22Rv1 (cell line): ENCODE data around the gene IRF1.

Experiments
- CTCF ChIP-seq: fragments of 450-650 bp; IDR thresholded peaks from 2 replicates; pipeline ENCODE4 v1.5.1; 2017; ENCODE audit warnings: mild to moderate bottlenecking
- ZFX ChIP-seq: fragments of 450-650 bp; IDR thresholded peaks from 2 replicates; pipeline ENCODE4 v1.6.1; 2017; ENCODE audit warnings: antibody characterized with exemption, borderline replicate concordance

GRCh38 chr5:132495667-132496190 lies 5.2 kb upstream of the IRF1 start:
- TF ChIP-seq CTCF (no peak), ZFX (no peak)
